D721Med (cell line): Measurements from ENCODE around the gene PLA2G12A.
A peak's percentile ranks its signal among the peaks of the same experiment; 100 is the strongest.

Experiments used
- DNase-seq: peaks from one replicate; pipeline ENCODE4 v3.0.0; 2011; ENCODE audit warnings: low spot score; ENCODE audit not compliant: insufficient read length
- FAIRE-seq: peaks from 2 replicates; lab custom pipeline; 2011; peaks lifted over from hg19 to GRCh38; lab: Jason Lieb, UNC
- TF ChIP-seq, protein P1 (sequence below): IDR thresholded peaks from 2 replicates; pipeline ENCODE4 v1.5.1; 2012; ENCODE audit warnings: mild to moderate bottlenecking, control low read depth; ENCODE audit not compliant: insufficient read depth; ENCODE audit errors: missing control alignments

PLA2G12A gene

DNA sequence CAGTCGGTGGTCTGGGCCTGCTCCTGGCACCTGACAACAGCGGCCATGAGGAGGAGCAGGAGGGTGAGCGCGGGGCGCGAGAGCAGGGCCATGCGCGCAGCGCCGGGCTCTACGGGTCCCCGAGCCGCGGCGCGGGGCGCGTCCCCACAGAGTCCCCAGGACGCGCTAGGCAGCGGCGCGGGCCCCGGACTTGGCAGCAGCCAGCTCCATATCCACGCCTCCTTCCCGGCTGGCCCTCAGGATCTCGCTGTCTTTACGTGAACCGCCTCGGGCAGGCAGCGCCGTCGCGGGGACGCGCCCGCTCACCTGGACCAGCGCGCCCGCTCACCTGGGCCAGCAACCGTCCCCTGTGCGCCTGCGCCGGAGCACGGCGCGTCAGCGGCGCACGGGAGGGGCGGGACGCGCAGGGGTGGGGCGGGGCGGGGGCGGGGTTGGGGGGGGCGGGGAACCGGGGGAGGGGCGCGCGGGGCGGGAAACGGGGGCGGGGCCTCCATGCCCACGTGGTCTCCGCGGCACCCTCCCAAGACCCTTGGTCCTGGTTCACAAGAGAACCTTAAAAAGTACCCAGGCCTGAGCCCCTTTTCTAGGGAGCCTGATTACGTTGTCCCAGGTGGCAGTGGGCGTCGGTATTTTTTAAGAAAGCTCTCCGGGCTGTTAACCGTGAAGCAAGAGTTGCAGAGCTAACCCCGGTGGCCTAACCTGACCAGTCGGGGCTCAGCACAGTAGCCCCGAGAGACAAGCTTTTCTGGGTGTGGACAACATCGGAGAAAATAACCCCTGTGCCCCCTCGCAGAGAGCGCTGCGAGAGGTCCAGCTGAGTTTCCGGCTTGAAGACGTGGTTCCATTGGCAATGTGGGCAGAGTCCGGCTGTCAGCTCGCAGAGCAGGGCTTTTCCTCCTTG, at the start of gene PLA2G12A:
PLA2G12A (minus strand) TSS at position 353 of the 901 bp plus-strand sequence; CDS start at position 92, 261 bp downstream.
- DNase-seq (peak; percentile 57), FAIRE-seq (no peak)
- TF ChIP-seq, protein P1, sequence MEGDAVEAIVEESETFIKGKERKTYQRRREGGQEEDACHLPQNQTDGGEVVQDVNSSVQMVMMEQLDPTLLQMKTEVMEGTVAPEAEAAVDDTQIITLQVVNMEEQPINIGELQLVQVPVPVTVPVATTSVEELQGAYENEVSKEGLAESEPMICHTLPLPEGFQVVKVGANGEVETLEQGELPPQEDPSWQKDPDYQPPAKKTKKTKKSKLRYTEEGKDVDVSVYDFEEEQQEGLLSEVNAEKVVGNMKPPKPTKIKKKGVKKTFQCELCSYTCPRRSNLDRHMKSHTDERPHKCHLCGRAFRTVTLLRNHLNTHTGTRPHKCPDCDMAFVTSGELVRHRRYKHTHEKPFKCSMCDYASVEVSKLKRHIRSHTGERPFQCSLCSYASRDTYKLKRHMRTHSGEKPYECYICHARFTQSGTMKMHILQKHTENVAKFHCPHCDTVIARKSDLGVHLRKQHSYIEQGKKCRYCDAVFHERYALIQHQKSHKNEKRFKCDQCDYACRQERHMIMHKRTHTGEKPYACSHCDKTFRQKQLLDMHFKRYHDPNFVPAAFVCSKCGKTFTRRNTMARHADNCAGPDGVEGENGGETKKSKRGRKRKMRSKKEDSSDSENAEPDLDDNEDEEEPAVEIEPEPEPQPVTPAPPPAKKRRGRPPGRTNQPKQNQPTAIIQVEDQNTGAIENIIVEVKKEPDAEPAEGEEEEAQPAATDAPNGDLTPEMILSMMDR: no peak

DNA sequence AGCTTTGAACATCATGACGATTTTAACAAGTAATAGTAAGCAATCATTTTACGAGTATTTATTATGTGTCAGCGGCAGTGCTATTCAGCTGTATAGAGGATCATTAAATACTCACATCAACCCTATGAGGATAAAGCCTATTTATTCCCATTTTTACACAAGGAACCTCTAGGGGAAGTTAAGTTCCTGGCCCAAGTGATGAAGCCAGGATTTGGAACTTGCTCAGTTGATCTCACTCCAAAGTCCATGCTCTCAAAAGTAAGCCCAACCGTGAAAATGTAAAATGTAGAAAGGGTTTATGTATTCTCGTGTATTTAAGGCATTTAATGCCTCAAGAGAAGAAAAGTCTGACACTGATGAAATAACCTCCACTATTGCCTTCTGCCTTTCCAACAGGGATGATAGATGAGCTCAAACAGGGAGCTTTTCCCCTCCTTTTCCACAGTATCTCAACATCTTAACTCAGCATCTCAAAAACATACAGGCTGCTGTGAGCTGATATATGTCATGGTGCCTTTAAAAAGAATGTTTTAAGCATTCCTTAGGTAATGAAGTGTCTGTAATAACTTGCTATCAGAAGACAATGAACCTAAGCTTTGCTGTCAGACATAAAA, 35.0 kb upstream of the PLA2G12A start:
- TF ChIP-seq, protein P1: no peak
- FAIRE-seq (no peak), DNase-seq (no peak)

DNA sequence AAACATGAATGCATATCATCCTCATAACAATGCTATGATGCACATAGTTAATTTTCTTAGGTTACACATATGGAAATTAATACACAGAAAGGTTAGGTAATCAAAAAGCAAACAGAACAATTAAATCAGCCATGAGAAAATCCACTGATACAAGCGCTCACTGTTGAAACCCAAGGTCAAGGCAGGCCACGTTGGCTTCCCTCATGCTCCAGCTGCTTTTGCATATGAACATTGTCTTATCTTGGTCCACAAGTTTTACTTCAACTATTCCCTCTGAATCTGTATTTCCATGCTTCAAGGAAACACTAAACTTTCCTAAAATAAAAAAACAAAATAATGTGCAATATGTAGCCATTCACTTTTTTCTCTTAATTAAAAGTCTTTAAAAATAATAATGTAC, 34.5 kb upstream of the PLA2G12A start:
- DNase-seq (no peak), FAIRE-seq (no peak)
- TF ChIP-seq, protein P1: no peak

DNA sequence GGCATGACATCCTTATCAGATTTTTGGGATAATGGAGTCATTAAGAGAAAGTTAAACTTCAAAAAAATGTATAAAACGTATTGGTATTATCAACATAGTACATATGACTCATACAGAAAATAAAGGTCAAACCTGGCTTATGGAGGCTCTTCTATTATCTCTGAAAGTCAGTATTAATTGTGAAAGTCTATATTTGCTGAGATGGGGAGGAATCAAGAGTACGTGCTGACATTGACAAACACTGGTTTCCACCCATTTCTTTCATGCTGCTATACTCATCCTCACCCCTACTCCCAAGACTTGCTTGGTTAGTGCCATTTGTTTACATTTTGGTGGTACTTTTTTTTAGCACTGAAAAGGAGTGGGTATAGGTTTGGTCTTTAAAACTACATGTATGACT, 30.8 kb upstream of the PLA2G12A start:
- DNase-seq: no peak
- TF ChIP-seq, protein P1: no peak
- no peak for FAIRE-seq

DNA sequence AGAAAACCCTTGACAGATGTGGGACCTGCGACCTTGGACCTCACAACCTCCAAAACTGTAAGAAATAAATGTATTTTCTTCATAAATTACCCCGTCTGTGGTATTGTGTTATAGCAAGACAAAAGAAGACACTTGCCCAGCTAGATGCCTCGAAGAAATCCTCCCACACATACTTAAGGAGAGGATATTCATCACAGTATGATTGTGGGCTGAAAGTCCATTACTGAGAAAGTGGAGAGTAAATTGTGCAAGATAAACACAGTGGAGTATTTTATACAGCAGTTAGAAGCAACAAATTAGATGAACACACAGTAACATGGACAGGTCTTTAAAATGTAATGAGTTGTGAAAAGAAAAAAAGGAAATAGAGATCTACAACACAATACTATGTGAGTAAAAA, 25.8 kb upstream of the PLA2G12A start:
- no peak for DNase-seq
- TF ChIP-seq, protein P1: no peak
- FAIRE-seq: no peak

DNA sequence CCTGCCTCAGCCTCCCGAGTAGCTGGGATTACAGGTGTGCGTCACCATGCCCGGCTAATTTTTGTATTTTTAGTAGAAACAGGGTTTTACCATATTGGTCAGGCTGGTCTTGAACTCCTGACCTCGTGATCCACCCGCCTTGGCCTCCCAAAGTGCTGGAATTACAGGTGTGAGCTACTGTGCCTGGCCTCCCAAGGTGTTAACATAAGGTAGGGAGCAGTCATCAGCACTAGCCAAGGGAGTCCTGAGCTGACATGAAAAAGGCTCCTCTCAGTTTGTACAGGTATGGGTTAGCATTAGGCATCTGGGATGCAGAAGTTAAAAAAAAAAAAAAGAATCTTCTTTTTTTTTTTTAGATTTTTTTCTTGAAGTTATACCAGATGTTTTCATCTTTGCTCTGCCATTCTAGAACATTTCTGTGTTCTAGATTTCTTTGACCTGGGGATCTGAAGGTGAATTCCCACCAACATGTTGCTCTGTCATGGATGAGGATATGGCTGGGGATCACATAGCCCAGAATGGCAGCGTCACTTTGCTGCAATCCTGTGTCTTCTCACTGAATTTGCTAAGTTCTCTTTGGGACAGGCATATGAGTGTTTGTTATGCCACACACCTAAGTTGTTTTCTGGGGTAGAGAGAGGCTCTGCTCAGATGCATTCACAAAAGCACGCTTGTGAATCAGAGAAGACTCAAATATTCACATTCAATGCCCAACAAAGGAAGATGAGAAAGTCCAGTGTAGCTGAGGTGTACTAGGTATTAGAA, 24.4 kb upstream of the PLA2G12A start:
- FAIRE-seq (no peak), DNase-seq (no peak)
- TF ChIP-seq, protein P1: no peak
